Small intestine (tissue), 7 donors: ENCODE results near the gene BCCIP. TPM values are rescaled to one million over a fixed set of nuclear protein-coding genes. Genes with fewer than 3 reads are reported as not detected.

Experiments used
- DNase-seq, 2 donors: peaks; one replicate each; pipeline versions ENCODE4 v3.0.0 to v3.0.0-alpha.2; 2013
- FAIRE-seq: peaks from 2 replicates; lab custom pipeline; 2012; peaks lifted over from hg19 to GRCh38; lab: Jason Lieb, UNC
- H3K27ac ChIP-seq, 3 donors: one replicate each; pipeline ENCODE4 v1.5.1; 2013; ENCODE audit warnings: low read length in 2 of 3, mild to moderate bottlenecking in 2 of 3, control low read depth in 1 of 3, inconsistent platforms in 1 of 3, low read depth in 1 of 3, moderate library complexity in 1 of 3
- H3K27me3 ChIP-seq, 3 donors: one replicate each; pipeline ENCODE4 v1.6.1; 2013; ENCODE audit warnings: low read length in 3 of 3, inconsistent platforms in 1 of 3; ENCODE audit not compliant: control insufficient read depth in 3 of 3, insufficient read depth in 3 of 3
- H3K36me3 ChIP-seq, 3 donors: one replicate each; pipeline ENCODE4 v1.6.1; 2013; ENCODE audit warnings: low read length in 3 of 3, inconsistent platforms in 1 of 3, low read depth in 1 of 3, mild to moderate bottlenecking in 1 of 3, moderate library complexity in 1 of 3; ENCODE audit not compliant: control insufficient read depth in 3 of 3, insufficient read depth in 2 of 3
- H3K4me1 ChIP-seq, 3 donors: one replicate each; pipeline ENCODE4 v1.6.1; 2013; ENCODE audit warnings: low read length in 2 of 3, inconsistent platforms in 1 of 3, low read depth in 1 of 3, mild to moderate bottlenecking in 1 of 3, moderate library complexity in 1 of 3; ENCODE audit not compliant: control insufficient read depth in 3 of 3, insufficient read depth in 2 of 3
- H3K4me3 ChIP-seq, 3 donors: one replicate each; pipeline ENCODE4 v1.5.1; 2013; ENCODE audit warnings: low read length in 3 of 3, control low read depth in 1 of 3, inconsistent platforms in 1 of 3, low read depth in 1 of 3, mild to moderate bottlenecking in 1 of 3, moderate library complexity in 1 of 3
- H3K9me3 ChIP-seq, 2 donors: one replicate each; pipeline ENCODE4 v1.6.1; 2013; ENCODE audit warnings: low read depth in 1 of 2, low read length in 1 of 2; ENCODE audit not compliant: control insufficient read depth in 2 of 2, insufficient read depth in 1 of 2
- WGBS, 3 donors: extraction: QIAGEN DNeasy Blood & Tissue Kit; methylation state at CpG; one replicate each; pipeline ENCODE4 v1.1.7; 2013; 5-methylcytosine and 5-hydroxymethylcytosine counted together
- polyA plus RNA-seq, 4 donors: library from polyadenylated mRNA; stranded (reverse) in 3 of 4; unstranded in 1 of 4; fragments of 200-250 nt in 3 of 4; fragments of 120-200 nt in 1 of 4; gene quantifications; one replicate each; pipeline versions ENCODE4 v1.2.1 to v1.2.3, GENCODE V29; 2013
- donor health status: healthy with polysubstance abuse.
- donor health status: control.
- donor health status: control.
- donor health status: Bipolar disorder and iron deficiency.
- donor health status: healthy.

BCCIP gene
- polyA plus RNA-seq, 4 donors: 46.7 to 64.9 (median 55.3) TPM

DNA sequence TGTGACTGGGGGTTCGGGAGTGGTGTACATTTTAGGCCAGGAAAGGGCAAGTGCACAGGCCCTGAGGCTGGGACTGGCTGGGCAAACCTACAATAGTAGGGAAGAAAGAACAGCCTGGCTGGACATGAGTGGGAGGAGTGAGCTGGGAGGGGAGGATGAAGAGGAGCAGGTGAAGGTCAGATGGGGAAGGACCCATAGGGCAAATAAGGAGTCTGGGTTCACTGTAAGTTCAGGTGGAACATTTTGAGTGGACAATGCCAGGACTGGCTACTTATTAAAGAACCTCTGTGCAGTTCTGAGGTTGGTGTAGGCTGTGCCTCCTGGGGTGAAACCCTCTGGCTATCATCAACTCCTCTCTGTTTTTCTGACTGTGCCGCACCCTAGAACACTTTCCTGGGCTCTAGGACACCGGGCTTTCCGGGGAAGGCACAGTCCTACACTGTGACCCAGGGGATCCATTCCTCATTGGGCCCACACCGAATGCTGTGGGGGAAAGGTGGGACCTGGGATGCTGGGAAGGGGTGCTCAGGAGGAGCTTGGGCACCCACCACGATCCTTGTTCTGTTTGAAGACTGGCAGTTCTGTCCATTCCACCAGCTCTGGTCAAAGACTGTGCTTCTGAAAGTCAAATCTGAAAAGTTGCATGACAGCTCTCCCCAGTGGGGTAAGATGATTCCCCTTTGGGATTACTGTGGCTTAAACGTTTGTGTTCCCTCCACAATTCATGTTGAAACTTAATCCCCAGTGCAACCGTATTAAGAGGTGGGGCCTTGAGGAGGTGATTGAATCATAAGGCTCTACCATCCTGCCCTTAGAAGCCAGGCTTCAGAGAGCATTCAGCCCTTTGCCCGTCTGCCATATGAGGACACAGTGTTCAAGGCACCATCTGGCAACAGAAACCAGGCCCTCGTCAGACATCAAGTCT is 43.7 kb upstream of the BCCIP start:
- 76 to 82% (median 80%) methylated on average over 10 of the region's 10 CpGs for WGBS, 3 donors
- H3K27me3 ChIP-seq: no peaks in the 10 kb centered on the region
- FAIRE-seq: no peak
- peaks cover 0 to 9% of the 10 kb centered on the region in 2 donors for H3K9me3 ChIP-seq
- no peak overlapping the region for H3K27ac ChIP-seq
- DNase-seq: no peak
- H3K4me1 ChIP-seq: no peaks in the 10 kb centered on the region
- H3K36me3 ChIP-seq: no peaks in the 10 kb centered on the region
- no peak overlapping the region for H3K4me3 ChIP-seq

DNA sequence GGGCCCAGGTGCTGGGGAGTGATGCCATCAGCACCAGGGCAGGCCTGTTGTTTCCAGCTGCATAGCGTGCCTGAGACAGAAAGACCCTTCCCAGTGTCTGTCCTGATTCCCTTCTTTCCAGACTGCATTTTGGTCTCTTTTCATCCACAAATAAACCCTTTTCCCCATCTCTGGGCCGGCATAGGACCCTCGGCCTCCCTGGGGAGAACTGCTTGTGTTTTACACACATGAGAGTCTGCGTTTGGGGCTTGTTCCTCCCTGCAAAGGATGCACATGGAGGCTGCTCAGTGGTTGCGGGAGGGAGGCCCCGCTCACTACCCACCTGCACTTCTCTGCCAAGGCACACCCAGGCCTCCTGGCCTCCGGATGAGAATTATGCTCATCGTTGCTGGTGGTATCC is 42.0 kb upstream of the BCCIP start:
- WGBS, 3 donors: 91 to 96% (median 92%) methylated on average over 8 of the region's 8 CpGs
- Histone ChIP-seq H3K4me3 (no peak overlapping the region), H3K9me3 (peaks cover 0 to 9% of the 10 kb centered on the region in 2 donors), H3K36me3 (peaks cover 0 to under 1% (median 0%) of the 10 kb centered on the region in 3 donors), H3K27me3 (no peaks in the 10 kb centered on the region), H3K4me1 (no peaks in the 10 kb centered on the region), H3K27ac (no peak overlapping the region)
- FAIRE-seq: no peak
- DNase-seq: no peak

DNA sequence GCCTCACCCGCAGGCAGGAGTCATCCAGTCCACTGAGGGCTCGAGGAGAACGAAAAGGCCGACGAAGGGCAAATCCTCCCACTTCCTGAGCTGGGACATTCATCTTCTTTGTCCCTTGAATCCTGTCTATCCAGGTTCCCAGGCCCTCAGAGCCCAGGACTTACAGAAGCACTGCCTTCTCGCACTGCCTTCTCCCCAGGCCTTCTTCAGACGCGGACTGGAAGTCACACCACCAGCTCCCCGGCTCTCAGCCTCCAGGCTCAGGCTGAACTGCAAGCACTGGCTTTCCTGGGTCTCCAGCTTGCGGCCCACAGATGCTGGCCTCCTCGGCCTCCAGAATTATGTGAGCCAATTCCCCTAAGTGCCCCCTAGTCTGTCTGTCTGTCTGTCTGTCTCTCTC is 41.3 kb upstream of the BCCIP start:
- WGBS, 3 donors: 86 to 94% (median 91%) methylated on average over 11 of the region's 11 CpGs
- no peak for DNase-seq
- peaks cover 0 to 9% of the 10 kb centered on the region in 2 donors for H3K9me3 ChIP-seq
- no peak overlapping the region for H3K27ac ChIP-seq
- peaks cover 0 to 3% (median 2%) of the 10 kb centered on the region in 3 donors for H3K36me3 ChIP-seq
- no peak overlapping the region for H3K4me3 ChIP-seq
- FAIRE-seq: no peak
- no peaks in the 10 kb centered on the region for H3K4me1 ChIP-seq
- H3K27me3 ChIP-seq: no peaks in the 10 kb centered on the region

DNA sequence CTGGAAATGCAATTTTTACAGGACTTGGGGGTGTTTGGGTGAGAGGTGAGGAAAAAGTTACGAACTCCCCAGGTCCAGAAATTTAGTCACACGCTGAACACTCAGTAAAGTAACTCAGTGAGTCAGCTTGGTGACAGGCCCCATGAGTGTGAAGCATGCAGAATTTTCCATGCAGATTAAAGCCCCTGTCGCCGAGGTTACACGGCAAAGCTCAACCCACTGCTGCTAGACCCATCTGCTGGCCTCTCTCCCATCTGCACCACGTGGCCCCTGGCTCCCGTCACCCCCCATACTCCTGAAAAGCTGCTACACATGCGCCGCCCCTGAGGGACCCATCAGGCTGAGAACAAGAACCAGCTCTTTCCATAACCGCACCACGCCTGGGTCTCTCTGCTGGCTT is 40.7 kb upstream of the BCCIP start:
- 89 to 90% (median 89%) methylated on average over 11 of the region's 11 CpGs for WGBS, 3 donors
- FAIRE-seq: no peak
- no peaks in the 10 kb centered on the region for H3K4me1 ChIP-seq

DNA sequence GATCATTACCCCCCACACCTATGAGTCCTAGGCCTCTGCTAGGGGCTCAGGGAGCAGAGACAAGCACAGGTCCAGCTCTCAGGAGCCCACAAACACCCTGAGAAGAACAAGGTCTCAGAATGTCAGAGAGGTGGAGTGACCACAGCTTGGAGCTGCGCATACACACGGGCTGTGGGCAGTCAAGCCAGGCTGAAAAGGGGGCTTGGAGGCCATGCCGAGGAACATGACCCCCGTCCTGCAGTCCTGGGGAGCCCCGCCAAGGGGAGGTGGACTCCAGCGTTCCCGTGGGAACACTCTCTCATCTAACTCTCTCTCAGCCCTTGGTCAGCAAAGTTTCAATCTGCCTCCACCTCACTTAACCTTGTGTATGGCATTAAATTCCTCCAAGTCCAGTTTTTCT is 39.9 kb upstream of the BCCIP start:
- Histone ChIP-seq H3K9me3 (peaks cover 0 to 9% of the 10 kb centered on the region in 2 donors), H3K36me3 (peaks cover 0 to 6% (median 5%) of the 10 kb centered on the region in 3 donors), H3K27me3 (no peaks in the 10 kb centered on the region), H3K4me3 (no peak overlapping the region), H3K27ac (no peak overlapping the region), H3K4me1 (no peaks in the 10 kb centered on the region)
- WGBS, 3 donors: 91 to 94% (median 91%) methylated on average over 7 of the region's 7 CpGs
- DNase-seq (no peak), FAIRE-seq (no peak)

More for the DNA sequence above, 40.7 kb upstream of the BCCIP start:
- no peak for DNase-seq
- H3K4me3 ChIP-seq: no peak overlapping the region
- peaks cover 0 to 6% (median 5%) of the 10 kb centered on the region in 3 donors for H3K36me3 ChIP-seq
- no peak overlapping the region for H3K27ac ChIP-seq
- no peaks in the 10 kb centered on the region for H3K27me3 ChIP-seq
- peaks cover 0 to 9% of the 10 kb centered on the region in 2 donors for H3K9me3 ChIP-seq

DNA sequence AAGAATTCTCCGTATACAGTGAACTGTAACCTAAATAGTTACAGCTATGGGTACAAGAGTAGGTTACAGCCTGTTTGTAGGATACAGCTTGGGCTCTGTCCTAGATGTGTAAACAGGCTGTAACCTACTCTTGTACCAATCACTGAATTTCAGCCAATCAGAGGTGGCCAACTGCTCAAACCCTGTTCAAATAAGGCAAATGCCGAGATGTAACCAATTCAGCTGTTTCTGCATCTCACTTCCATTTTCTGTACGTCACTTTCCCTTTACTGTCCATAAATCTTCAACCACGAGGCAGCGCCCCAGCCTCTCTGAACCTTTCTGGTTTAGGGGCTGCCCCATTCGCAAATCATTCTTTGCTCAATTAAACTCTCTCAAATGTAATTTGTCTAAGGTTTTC is 39.4 kb upstream of the BCCIP start:
- Histone ChIP-seq H3K9me3 (peaks cover 0 to 9% of the 10 kb centered on the region in 2 donors), H3K36me3 (peaks cover 0 to 12% (median 5%) of the 10 kb centered on the region in 3 donors), H3K4me1 (no peaks in the 10 kb centered on the region), H3K4me3 (no peak overlapping the region), H3K27me3 (no peaks in the 10 kb centered on the region), H3K27ac (no peak overlapping the region)
- DNase-seq (no peak), FAIRE-seq (no peak)
- 73 to 90% (median 86%) methylated on average over 6 of the region's 6 CpGs for WGBS, 3 donors

DNA sequence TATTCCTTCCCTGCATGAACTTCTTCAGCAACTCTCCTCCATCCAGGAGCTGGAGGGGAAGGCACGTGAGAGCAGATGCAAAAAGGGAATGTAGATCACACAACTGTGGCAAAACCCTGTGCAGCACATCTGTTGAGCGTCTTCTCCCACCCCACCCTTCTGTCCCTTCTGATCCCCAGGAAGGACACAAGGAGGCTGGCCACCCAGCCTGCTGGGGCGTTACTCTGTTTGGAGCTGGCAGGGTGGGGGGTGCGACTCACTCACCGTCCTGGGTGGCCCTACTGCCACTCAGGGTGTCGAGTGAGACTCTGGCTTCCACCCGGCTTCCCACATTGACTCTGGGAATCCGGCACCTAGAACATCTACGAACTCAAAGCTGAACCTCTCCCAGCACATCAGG is 37.6 kb upstream of the BCCIP start:
- Histone ChIP-seq H3K9me3 (no peaks in the 10 kb centered on the region), H3K36me3 (peaks cover 0 to 22% (median 5%) of the 10 kb centered on the region in 3 donors), H3K27me3 (no peaks in the 10 kb centered on the region), H3K27ac (no peak overlapping the region), H3K4me1 (no peaks in the 10 kb centered on the region), H3K4me3 (no peak overlapping the region)
- 69 to 79% (median 75%) methylated on average over 9 of the region's 9 CpGs for WGBS, 3 donors
- FAIRE-seq: no peak
- no peak for DNase-seq

DNA sequence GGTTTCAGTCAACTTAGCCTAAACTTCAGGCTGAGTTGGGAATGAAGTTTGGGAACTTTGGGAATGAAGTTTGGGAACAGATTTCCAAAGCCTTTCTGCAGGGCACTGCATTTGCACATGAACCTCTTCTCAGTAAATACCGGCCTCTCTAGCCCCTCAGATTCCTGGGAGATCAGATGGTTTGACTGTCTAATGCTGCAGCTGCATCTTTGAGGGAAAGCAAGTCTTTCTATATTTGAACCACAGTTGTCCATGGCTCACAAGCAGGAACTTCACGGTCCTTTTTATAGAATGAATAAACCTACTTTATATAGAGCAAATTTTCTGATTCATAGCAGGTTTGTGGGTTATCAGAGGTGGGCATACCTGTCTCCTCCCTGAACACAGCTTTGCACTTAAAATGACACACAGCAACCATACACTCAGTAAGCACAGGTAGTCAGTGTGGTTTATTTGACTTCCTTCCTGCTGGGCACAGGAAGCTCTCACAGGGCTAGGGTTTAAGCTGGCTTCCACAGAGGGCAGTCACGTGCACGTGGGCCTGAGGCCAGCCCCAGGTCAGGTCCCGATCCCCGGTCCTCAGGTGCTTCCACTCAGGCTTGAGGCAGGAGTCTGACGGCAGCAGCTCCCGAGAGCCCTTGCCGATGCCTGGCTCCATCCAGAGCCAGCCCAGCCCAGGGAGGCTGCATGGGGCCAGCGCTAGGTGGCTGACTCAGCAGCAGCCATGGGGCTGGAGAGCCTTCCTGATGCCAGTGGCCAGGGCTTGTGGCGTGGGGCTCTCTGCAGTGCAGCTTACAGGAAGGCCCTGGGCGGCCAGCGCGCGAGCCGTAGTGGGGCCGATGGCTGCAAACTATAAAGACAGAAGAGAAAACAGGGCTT is 35.0 kb upstream of the BCCIP start:
- DNase-seq (peak in 1 of 2 donors; percentile 4), FAIRE-seq (no peak)
- no peak overlapping the region for H3K4me3 ChIP-seq
- WGBS, 3 donors: 86 to 93% (median 87%) methylated on average over 17 of the region's 17 CpGs
- no peaks in the 10 kb centered on the region for H3K4me1 ChIP-seq
- no peaks in the 10 kb centered on the region for H3K27me3 ChIP-seq
- peaks cover 5 to 37% (median 6%) of the 10 kb centered on the region in 3 donors for H3K36me3 ChIP-seq
- no peak overlapping the region for H3K27ac ChIP-seq
- H3K9me3 ChIP-seq: no peaks in the 10 kb centered on the region
